GM12878 (cell line): ENCODE results near the gene HK1.

Experiments
- CBFB ChIP-seq: IDR thresholded peaks from 2 replicates; pipeline ENCODE4 v1.6.1; 2016; ENCODE audit warnings: antibody characterized with exemption, low read depth
- CEBPB ChIP-seq, 2 experiments: fragments of 150-350 bp in 1 of 2; IDR thresholded peaks; 2 replicates each; pipeline ENCODE4 v1.6.1; 2012 to 2014; ENCODE audit warnings: low read depth in 2 of 2, low read length in 2 of 2, borderline replicate concordance in 1 of 2, inconsistent platforms in 1 of 2
- CTCF ChIP-seq, 3 experiments: IDR thresholded peaks in 2 of 3; conservative IDR thresholded peaks in 1 of 3; 2 replicates each; pipeline ENCODE4 v1.5.1; 2011; ENCODE audit warnings: low read depth in 3 of 3, low read length in 3 of 3, mild to moderate bottlenecking in 3 of 3, control low read depth in 2 of 3, moderate library complexity in 2 of 3, inconsistent platforms in 1 of 3, mixed read lengths in 1 of 3; ENCODE audit not compliant: control insufficient read depth in 2 of 3, insufficient read depth in 1 of 3; ENCODE audit errors: extremely low read depth in 1 of 3
- E2F4 ChIP-seq: IDR thresholded peaks from 2 replicates; pipeline ENCODE4 v1.6.1; 2012; ENCODE audit warnings: low read depth, low read length, improper control_type of control experiment
- FOXM1 ChIP-seq: IDR thresholded peaks from 2 replicates; pipeline ENCODE4 v1.6.1; 2012; ENCODE audit warnings: low read depth, mild to moderate bottlenecking, inconsistent platforms, low read length, moderate library complexity
- POLR2AphosphoS5 ChIP-seq: IDR thresholded peaks from 2 replicates; pipeline ENCODE4 v1.6.1; 2011; ENCODE audit warnings: mild to moderate bottlenecking, low read length, inconsistent platforms
- PRDM15 ChIP-seq: fragments of 450-650 bp; formaldehyde crosslinking; IDR thresholded peaks from 2 replicates; pipeline ENCODE4 v1.4.0; 2020; ENCODE audit warnings: mild to moderate bottlenecking, moderate library complexity
- ZBTB4 ChIP-seq: fragments of 450-650 bp; formaldehyde crosslinking; IDR thresholded peaks from 2 replicates; pipeline ENCODE4 v1.4.0; 2022; ENCODE audit warnings: mild to moderate bottlenecking, moderate library complexity

GRCh38 chr10:69276503-69276902, 1.8 kb upstream of the HK1 start:
- no peak for TF ChIP-seq ZBTB4 (CRISPR knock-in tag)
- no peak for TF ChIP-seq PRDM15
- no peak for TF ChIP-seq CTCF (IDR thresholded peaks at IDR 0.05 in 2 of 3, conservative IDR thresholded peaks at IDR 0.05 in 1 of 3; ENCODE audit: control insufficient read depth in 2 of 3, extremely low read depth in 1 of 3, insufficient read depth in 1 of 3, low read depth in 3 of 3, low read length in 3 of 3)
- no peak for TF ChIP-seq E2F4
- no peak for TF ChIP-seq CBFB
- TF ChIP-seq POLR2AphosphoS5: no peak
- no peak for TF ChIP-seq CEBPB (IDR thresholded peaks at IDR 0.05; ENCODE audit: borderline replicate concordance in 1 of 2, low read depth in 2 of 2, low read length in 2 of 2)
- no peak for TF ChIP-seq FOXM1
